Renal pelvis (tissue), 4 donors: ENCODE results near the gene SLC47A2. TPM values are rescaled to one million over a fixed set of nuclear protein-coding genes. Genes with fewer than 3 reads are reported as not detected.

Source experiments
- DNase-seq: peaks from one replicate; pipeline ENCODE4 v3.0.0-alpha.2; 2013
- polyA plus RNA-seq, 3 donors: library from polyadenylated mRNA; unstranded; fragments of 120-200 nt; gene quantifications; one replicate each; pipeline ENCODE4 v1.2.1, GENCODE V29; 2013; ENCODE audit not compliant: insufficient read length in 3 of 3

Gene SLC47A2
- polyA plus RNA-seq, 3 donors = 4.8 to 12.3 (median 10.2) TPM

DNA sequence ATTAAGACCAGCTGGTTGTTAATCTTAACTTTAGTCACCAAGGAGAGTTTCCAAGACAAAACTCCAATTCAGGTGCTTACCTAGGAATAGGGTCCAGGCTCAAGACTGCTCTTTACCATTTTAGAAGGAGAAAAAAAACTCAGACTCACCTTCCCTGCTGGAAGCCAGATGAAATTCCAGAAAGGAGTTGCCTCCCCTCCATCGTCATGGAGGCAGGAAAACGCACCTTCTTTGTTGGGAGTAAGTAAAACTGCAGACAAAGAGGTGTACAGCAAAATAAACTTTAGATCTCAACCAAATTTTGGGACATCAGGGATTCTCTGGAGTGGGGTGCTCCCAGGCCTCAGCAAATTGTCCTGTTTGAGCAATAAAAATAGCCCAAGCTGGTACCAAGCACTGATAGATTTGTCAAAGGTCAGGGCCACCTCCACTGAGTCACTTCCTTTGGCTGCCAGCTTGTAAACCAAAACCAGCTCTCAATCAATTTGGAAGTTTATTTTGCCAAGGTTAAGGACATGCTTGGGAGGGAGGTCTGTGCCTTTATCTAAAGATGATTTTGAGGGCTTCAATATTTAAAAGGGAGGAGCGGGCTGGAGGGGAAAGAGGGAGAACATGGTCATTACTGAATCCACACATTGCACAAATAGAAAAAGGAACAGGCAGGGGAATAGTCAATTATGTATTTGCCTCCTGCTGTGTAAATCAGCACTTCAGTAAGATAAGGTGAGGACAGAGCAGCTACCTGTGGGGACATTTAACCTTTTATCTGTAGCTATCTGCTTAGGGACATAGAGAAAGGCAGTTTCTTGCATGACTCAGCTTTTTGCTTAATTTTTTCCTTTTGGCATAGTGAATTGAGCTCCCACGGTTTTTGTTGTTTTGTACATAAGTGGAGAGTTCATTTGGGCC is 69.3 kb downstream of the SLC47A2 start:
- DNase-seq = no peak

GRCh38 chr17:19645734-19646201 is 70.6 kb downstream of the SLC47A2 start:
- DNase-seq = no peak

DNA sequence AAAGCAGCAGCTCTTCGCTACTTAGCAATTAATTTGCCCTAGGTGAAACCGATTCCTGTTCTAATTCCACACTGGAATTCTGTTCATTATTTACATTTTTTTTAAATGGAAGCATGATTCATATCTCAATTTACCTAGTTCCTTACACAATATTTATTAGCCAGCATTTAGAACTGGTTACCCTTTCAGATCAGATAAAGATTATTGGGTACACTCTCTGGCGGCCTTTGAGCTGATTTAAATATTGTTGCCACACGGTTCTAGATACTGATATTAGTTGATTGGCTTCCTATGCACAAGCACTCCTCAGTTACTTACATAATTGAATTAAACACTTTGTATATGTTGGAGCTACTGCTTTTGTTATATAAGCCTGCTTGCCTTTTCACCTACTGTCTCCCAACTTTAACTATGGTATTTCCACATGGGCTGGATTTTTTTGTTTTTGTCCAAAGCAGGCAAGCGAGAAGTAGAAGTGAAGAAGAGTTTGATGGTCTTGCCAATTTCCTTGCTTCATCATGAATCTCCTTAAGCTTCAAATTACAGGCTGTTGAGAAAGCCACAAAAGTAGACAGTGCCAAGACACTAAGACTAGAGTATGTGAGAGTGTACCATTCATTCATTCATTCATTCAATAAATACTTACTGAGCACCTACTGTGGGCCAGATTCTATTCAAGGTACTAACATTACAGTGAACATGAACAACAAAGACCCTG is 71.7 kb downstream of the SLC47A2 start:
- DNase-seq = no peak

DNA sequence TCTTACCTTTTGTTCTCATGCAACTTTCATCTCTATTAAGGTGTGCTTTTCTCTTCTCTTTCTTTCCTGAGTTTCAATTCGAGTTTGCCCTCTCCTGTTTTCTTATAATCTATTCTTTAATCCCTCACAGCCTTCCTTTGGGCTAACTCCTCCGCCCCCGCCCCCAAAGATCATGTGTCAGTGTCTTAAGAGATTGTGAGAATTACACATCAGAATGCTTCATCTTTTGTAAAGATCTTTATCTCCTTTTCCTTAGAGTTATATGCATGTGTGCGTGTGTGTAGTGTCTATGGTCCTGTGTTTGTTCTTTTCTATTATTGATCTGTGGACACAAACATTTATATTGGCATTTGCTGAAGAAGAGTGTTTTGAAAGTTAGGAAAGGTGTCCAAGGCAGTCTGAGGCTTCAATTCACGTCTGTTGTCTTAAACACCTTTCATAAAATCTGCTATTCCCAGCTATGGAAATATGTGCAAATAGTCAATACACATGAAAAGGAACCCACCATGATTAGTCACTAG is 74.0 kb downstream of the SLC47A2 start:
- DNase-seq = no peak

DNA sequence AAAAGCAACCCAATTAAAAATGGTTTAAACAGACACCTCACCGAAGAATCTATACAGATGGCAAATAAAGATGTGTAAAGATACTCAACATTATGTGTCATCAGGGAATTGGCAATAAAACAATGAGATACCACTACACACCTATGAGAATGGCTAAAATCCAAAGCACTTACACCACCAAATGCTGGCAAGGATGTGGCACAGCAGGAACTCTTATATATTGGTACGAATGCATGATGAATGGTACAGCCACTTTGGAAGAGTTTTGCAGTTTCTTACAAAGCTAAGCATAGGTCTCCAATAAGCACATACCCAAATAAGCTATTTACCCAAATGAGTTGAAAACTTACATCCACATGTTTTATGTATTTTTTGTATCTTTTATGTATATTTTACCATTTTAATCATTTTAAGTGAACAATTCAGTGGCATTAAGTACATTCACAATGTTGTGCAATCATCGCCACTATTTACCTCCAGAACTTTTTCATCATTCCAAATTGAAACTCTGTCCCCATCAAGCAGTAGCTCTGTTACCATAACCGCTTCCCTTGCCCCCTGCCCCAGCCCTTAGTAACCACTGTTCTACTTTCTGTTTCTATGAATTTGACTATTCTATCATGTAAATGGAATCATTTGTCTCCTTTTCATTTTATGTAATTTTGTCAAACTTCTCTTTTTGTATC is 74.6 kb downstream of the SLC47A2 start:
- DNase-seq = no peak

GRCh38 chr17:19631905-19632304 is 84.5 kb downstream of the SLC47A2 start:
- no peak for DNase-seq

- DNase-seq = no peak
These were observed 85.7 kb downstream of the SLC47A2 start for GRCh38 chr17:19630661-19631060.

DNA sequence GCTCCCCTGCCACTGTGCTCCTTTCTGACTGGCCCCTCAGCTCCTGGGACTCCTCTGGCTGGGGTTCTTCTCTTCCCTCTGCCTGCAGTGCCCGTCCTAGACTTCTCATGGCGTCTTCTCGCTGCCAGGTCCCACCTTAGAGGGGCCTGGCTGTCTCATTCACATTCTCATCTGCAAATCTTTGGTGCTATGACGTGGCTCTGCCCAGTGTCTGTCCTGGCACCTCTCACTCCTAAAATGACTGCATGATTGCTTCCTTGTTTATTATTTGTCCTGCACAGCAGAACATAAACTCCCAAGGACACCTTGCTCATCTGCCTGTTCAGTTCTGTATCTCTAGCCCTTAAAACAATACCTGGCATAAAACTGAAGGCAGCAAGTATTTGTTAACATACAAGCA is 86.3 kb downstream of the SLC47A2 start:
- DNase-seq = no peak

DNA sequence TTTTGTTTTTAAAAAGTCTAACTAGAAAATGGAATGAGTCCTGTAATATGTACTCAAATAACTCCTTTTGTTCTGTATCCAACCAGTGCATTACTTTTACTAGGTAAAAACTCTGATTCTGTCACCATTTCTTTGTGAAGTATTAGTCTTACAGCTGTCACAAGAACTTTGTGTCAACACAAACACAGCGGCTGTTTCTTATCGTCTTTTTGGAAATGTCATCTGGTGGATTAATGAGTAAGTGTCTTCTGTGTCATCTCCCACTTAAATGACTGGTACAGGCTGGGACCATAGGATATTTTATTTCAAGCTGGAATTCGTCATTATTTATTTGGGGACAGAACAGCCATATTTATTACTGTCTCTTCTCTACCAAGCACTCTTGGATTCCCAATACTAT is 86.9 kb downstream of the SLC47A2 start:
- DNase-seq = no peak

Other genes with a start within 250 kb of the SLC47A2 start
- gene SLC47A1, start 182.7 kb downstream of the SLC47A2 start, polyA plus RNA-seq = 10 to 100 TPM; 18.3 to 28.0 (median 26.3) TPM
- 100 to 1,000 TPM in 2 of 3 donors, 10 to 100 TPM in 1; 82.6 to 107 (median 100) TPM for gene ALDH3A2, start 67.8 kb downstream of the SLC47A2 start, polyA plus RNA-seq
- 1 to 10 TPM; 1.5 to 1.8 (median 1.6) TPM for gene ALDH3A1, start 31.7 kb upstream of the SLC47A2 start, polyA plus RNA-seq
- 10 to 100 TPM; 26.0 to 33.1 (median 32.5) TPM for gene ULK2, start 151.4 kb upstream of the SLC47A2 start, polyA plus RNA-seq